GM19438 (cell line): ENCODE measurements around the gene WDR81.
"Not testable (repeated sequence)": the region's sequence is repeated elsewhere in the genome, so short reads cannot be mapped to it uniquely, and the experiment has no call there.

Experiments
- ATAC-seq: cut with Tn5 transposase; IDR thresholded peaks from one replicate; pipeline ENCODE4 v1.9.1; 2021; ENCODE audit warnings: low read depth; ENCODE audit not compliant: unreplicated experiment

WDR81 gene

GRCh38 chr17:1729966-1730325 lies 5.4 kb downstream of the WDR81 start:
- no peak for ATAC-seq

DNA sequence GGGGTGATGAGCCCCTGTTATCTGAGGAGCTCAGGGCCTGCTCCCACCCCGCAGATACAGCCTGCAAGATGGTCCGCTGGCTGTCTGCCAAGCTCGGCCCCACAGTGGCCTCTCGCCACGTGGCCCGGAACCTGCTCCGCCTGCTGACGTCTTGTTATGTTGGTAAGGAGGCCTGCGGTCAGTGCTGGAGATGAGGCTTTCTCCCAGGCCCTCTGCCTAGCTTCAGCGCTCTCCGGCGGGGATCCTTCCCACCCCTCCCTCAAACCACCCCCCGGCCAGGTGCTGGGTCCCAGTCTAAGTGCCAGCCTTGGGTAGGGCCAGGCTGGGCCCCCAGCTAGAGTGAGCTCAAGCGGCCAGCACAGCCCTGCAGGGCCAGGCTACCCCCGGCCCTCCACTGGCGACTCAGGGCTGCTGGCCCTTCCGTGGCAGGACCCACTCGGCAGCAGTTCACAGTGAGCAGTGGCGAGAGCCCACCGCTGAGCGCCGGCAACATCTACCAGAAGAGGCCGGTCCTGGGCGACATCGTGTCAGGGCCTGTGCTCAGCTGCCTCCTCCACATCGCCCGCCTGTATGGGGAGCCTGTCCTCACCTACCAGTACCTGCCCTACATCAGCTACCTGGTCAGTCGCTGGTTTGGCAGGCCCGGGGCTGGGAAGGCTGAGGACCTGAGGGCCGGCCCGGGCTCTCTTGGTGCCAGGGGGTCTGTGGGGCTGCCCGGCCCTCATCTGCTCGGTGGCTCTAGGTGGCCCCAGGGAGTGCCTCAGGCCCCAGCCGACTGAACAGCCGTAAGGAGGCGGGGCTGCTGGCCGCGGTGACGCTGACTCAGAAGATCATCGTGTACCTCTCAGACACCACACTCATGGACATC lies 6.1 kb downstream of the WDR81 start:
- no peak for ATAC-seq

DNA sequence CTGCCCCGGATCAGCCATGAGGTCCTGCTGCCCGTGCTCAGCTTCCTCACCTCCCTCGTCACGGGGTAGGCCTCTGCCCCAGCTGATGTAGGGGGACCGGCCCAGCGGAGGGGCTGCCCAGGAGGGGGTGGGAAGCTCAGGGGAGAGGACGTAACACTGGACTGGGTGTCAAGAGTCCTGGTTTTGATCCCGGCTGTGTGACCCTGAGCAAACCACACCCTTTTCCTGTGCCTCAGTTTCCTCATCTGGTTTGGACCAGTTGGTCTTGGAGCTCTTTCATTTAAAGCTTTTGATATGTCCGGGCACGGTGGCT lies 6.6 kb downstream of the WDR81 start:
- no peak for ATAC-seq

GRCh38 chr17:1732241-1732832 lies 7.8 kb downstream of the WDR81 start:
- ATAC-seq: no peak

GRCh38 chr17:1732833-1733321 lies 8.4 kb downstream of the WDR81 start:
- no peak for ATAC-seq

GRCh38 chr17:1733759-1734158 lies 9.3 kb downstream of the WDR81 start:
- no peak for ATAC-seq

DNA sequence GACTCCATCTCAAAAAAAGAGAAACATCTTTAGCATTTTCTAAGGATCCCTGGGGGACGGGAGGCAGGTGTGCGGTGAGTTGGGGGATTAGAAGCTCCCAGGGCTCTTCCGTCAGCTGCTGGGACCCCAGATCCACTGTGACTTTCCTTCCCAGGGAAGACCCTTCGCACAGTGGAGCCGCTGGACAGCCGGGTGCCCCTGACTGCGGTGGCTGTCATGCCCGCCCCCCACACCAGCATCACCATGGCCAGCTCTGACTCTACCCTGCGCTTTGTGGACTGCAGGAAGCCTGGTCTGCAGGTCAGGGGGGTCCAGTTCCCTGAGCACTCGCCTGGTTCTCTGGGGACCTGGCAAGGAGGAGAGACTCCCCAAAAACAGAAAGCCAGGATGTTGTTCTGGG lies 10.9 kb downstream of the WDR81 start:
- no peak for ATAC-seq

DNA sequence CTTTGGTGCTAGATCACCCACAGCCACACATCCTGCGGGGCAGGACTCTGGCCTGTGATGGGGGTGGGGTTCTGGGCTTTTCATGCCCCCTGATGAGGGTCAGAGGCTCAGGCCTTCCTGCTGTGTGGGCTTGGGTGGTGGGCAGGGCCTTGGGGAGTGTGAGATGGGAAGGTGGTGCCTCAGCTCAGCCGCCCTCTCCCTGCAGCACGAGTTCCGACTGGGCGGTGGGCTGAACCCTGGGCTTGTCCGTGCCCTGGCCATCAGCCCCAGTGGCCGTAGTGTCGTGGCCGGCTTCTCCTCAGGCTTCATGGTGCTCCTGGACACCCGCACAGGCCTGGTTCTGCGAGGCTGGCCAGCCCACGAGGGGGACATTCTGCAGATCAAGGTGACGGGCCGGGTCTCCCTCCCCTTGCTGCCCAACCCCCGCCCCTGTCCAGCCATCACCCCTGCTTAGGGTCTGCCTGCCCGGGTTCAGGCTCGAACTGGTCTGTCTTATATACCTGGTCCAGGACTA lies 11.4 kb downstream of the WDR81 start:
- ATAC-seq: no peak

DNA sequence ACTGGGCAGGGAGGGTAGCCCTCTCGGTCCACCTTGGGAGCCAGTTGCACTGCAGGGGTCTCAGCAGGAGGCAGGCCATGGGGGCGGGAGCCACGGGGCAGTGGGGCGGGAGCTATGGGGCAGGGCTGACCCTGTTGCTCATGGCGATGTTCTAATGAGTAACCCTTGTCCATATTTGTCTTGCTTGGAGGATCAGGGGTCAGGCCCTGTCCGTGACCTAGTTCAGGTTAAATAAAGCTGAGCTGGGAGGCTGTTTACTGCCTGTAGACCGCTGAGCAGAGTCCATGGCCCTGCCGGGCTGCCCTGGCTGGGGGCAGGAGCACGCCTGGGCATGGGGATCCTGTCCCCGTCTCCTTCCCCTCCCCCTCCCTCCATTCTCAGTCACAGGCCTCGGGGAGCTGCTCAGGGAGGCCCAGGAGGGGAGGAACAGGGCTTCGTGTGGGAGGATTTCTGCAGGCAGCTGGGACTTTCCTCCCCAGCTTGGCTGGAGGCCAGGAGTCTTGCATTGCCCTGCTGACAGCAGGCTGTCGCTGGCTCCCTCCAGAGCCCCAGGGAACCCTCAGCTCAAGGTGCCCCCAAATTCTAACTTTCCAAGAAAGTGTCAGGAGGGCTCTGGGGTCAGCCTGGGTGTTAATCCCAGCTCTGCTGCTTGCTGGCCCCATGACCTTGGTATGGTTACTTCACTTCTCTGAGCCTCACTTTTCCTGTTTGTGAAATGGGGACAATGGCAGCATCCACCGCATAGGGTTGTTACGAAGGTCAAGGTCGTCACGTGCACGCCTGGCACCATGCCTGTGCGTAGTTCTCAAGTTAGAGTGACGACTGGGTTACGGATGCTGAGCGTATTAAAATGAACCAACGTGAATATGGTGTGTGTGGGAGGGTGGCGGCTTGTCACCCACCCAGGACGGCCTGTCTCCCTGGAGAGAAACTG lies 12.1 kb downstream of the WDR81 start:
- ATAC-seq: no peak

DNA sequence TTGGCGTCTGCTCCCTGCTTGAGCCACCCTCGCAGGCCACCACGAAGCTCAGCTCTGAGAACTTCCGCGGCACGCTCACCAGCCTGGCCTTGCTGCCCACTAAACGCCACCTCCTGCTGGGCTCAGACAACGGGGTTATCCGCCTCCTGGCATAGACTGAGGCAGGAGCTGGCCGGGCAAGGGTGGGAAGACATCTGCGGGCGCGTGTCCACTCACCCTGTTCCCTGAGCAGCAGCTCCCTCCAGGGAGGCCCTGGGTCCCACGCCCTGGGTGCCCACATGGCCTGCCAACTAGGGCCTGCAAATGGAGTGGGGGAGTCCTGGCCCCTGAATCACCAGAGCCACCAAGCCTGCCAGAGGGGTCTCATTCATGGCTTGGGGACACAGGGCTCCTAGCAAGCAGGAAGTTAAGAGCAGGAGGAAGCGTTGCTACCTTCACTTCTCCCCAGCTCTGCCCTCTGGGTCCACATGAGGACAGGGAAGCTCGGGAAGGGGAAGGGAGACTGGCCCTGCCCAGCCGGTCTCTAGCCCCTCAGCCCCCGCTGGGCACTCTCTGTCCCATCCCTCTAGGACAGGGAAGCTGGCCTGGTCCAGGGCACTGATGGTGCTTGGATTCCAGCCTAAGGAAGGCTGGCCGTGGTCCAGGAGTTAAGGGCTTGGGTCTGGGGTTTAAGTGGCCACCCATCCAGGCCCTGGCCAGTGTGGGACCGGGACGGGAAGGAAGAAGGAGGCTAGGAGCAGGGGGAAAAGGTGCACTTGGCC lies 13.2 kb downstream of the WDR81 start:
- no peak for ATAC-seq

- ATAC-seq: not testable (repeated sequence)
These were observed 17.4 kb downstream of the WDR81 start for GRCh38 chr17:1741899-1742298.

GRCh38 chr17:1742371-1743087 lies 18.0 kb downstream of the WDR81 start, which contains the start of gene SERPINF2:
TSS of gene SERPINF2 (plus strand) at chr17:1742871. CDS start at chr17:1744996, 2,125 bp downstream.
- ATAC-seq: no peak

GRCh38 chr17:1743088-1743439 lies 18.6 kb downstream of the WDR81 start:
- ATAC-seq: no peak

DNA sequence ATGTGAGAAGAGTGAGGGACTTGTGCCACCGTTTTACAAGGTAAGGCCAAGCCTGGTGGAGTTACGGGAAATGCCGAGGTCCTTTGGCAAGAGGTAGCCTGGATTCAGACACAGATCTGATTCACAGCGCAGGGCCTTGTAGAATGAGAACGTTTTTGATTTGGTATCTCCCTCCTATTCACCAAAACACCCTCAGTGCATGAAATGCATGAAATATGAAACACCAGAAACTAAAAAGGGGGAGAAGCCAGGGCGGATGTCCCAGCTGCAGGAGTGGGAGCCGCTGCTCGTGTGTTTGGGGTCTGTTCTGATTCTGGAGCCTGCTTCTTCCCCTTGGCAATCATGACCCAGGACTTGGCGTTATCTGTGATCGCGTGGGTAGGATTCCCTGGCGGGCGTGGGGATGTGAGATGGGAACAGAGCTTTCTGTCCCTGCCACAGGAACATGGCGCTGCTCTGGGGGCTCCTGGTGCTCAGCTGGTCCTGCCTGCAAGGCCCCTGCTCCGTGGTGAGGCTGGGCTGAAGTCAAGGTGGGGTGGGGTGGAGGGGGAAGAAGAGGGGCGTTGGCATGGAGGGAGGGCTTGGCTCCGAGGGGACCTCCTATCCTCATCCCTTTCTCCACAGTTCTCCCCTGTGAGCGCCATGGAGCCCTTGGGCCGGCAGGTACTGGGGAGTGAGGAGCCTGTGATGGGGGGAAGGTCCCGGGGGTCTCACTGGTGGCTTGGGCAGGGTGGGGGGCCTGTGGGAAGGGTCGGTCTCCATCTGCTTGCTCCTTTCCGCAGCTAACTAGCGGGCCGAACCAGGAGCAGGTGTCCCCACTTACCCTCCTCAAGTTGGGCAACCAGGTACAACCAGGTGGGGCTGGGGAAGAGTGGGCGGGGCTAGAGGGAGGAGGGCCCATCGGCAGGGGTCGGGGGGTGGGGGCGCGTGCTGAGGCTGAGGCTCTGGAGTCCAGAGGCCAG lies 20.3 kb downstream of the WDR81 start:
- ATAC-seq: no peak

DNA sequence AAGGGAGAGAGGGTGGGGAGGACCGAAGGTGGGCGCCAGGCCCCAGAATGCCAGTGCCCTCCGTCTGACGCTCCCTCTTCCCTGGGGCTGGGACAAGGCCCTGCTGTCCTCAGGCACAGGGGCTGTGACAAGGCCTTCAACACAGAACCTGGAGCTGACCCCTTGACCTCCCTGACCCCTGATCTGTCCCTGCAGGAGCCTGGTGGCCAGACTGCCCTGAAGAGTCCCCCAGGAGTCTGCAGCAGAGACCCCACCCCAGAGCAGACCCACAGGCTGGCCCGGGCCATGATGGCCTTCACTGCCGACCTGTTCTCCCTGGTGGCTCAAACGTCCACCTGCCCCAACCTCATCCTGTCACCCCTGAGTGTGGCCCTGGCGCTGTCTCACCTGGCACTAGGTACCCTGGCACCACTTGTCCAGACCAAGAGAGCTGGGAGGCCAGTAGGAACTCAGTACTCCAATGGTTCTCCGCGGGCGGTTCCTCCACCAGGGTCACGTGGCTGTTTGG lies 21.1 kb downstream of the WDR81 start:
- ATAC-seq: no peak

- no peak for ATAC-seq
These were observed 22.6 kb downstream of the WDR81 start for GRCh38 chr17:1746975-1747543.

- no peak for ATAC-seq
These were observed 26.1 kb downstream of the WDR81 start for GRCh38 chr17:1750628-1751027.
